H54 (cell line): ENCODE measurements around the gene BHLHA15.
A peak's percentile ranks its signal among the peaks of the same experiment; 100 is the strongest.

Experiments
- DNase-seq: peaks from one replicate; pipeline ENCODE4 v3.0.0; 2011; ENCODE audit warnings: low spot score, mixed read lengths; ENCODE audit not compliant: insufficient read length
- FAIRE-seq: peaks from 3 replicates; lab custom pipeline; 2011; peaks lifted over from hg19 to GRCh38; lab: Jason Lieb, UNC
- POLR2A ChIP-seq: IDR thresholded peaks from 2 replicates; pipeline ENCODE4 v1.6.1; 2011; ENCODE audit warnings: low read depth, mild to moderate bottlenecking, low read length

Gene BHLHA15

DNA sequence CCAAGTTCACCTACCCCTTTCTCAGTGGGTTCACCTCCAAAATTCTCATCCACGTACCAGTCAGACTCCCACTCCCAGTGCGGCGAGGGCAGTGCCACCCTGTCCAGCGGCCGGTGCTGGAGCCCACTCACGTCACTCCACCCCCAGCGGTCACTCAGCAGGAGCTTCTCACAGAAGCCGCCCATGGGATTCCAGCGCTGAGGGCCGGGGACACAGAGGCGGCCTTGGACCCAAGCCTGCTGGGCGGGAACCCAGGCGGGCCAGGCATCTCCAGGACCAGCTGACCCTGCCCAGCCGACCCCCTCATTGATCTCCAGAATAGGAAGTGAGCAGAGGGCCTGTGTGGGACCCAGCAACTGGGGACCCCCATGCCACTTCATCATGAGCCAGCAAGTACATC is 33.6 kb downstream of the BHLHA15 start:
- no peak for TF ChIP-seq POLR2A
- FAIRE-seq = no peak

DNA sequence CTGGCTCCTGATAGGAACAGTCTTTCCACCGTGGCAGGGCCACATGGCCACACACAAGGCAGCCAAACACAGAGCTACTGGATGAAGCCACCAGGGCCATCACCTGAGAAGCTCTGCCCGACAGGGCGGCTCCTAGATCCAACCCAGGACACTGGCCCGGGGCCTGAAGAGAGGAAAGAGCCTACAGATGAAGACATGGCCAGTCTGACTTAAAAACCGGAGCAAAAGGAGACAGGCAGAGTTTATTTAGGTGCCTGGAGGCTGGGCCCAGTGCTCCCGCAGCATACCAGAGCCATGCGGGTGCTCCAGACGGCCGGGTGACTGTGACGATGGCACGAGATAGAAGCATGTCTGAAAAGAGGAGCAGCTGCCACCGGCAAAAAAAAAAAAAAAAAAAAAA is 36.9 kb downstream of the BHLHA15 start:
- no peak for FAIRE-seq
- no peak for DNase-seq
- TF ChIP-seq POLR2A = no peak

More for the DNA sequence above, 33.6 kb downstream of the BHLHA15 start:
- DNase-seq = no peak

GRCh38 chr7:98249106-98249505 is 37.9 kb downstream of the BHLHA15 start:
- FAIRE-seq (no peak), DNase-seq (no peak)
- TF ChIP-seq POLR2A = no peak

DNA sequence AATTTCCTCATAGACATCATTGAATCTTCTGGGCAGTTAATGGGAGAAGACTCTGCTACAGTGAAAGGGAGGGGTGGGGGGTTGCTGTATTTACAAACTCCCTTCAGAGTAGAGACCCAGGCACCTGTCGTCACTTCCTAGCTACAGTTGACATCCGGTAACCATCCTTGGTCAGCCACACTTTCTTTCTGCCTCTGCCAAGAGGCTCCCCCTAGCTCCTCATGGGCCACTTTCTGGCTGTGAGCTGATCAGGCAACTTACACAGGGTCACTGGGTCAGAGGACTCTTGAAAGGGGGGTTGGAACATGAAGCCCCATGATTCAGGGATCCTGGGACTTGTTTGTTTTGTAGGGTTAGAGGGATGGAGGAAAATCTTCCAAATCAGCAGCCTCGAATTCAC is 39.5 kb downstream of the BHLHA15 start:
- TF ChIP-seq POLR2A = no peak
- DNase-seq = no peak
- FAIRE-seq = no peak

DNA sequence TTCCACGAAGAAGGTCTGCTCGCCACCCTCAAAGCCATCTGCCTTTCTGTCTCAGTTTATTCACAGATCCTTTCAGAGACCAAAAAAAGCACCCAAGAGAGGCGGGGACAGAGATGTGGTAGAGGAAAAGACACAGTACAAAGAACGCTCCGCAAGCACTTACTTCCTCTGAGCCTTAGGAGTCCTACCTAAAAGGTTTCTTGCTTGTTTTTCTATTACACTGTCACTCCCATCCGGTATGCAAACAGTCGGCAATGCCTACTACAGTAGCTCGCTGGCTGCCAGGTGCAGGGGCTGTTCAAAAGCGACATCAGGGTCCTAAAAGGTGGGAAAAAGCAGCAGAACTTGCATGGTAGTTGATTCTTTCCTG is 40.0 kb downstream of the BHLHA15 start:
- TF ChIP-seq POLR2A = no peak
- FAIRE-seq (no peak), DNase-seq (no peak)

- peak; percentile 99 for DNase-seq
- TF ChIP-seq POLR2A = peak; percentile 71
- FAIRE-seq = no peak
These were observed 40.6 kb downstream of the BHLHA15 start, which contains the start of gene TECPR1 for GRCh38 chr7:98251601-98252424. TECPR1 (minus strand) TSS chr7:98252232; CDS start chr7:98246146, 6,086 bp downstream.

GRCh38 chr7:98252425-98253054 is 41.3 kb downstream of the BHLHA15 start:
- FAIRE-seq = no peak
- DNase-seq = peak; percentile 26
- no peak for TF ChIP-seq POLR2A

DNA sequence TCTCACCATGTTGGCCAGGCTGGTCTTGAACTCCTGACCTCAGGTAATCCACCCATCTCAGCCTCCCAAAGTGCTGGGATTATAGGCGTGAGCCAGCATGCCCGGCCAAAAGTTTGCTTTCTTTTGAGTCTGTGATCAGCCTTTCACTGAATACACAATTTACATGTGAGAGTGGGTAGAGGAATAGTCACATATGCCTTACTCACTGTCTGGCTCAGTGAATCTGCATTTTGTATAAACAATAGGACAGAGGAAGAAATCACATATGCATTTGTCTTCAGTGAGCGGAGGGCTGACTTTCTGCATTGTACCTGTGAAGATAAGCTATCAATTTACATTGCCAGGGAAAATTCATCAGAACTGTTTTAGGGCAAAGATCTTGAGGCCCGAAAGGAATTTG is 43.3 kb downstream of the BHLHA15 start:
- TF ChIP-seq POLR2A = no peak
- no peak for FAIRE-seq
- no peak for DNase-seq

DNA sequence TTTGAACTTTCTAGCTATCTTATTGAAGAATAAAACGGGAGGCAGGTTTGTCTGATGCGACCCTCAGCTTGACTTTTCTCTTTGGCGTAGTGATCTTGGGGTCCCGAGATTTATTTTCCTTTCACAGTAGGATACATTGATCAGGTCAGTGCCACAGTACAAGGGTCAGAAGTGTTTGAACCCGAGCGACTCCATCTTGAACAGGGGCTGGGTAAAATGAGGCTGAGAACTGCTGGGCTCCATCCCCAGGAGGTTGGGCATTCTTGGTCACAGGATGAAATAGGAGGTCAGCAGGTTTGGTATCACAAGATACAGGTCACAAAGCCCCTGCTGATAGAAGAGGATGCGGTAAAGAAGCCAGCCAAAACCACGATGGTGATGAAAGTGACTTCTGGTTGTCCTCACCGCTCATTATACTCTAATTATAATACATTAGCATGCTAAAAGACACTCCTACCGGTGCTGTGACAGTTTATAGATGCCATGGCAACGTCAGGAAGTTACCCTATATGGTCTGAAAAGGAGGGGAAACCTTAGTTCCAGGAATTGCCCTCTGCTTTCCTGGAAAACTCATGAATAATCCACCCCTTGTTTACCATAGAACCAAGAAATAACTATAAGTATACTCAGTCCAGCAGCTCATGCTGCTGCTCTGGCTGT is 43.8 kb downstream of the BHLHA15 start:
- FAIRE-seq = no peak
- TF ChIP-seq POLR2A = no peak
- no peak for DNase-seq

- FAIRE-seq (no peak), DNase-seq (no peak)
- no peak for TF ChIP-seq POLR2A
These were observed 45.2 kb downstream of the BHLHA15 start for GRCh38 chr7:98256431-98256830.

DNA sequence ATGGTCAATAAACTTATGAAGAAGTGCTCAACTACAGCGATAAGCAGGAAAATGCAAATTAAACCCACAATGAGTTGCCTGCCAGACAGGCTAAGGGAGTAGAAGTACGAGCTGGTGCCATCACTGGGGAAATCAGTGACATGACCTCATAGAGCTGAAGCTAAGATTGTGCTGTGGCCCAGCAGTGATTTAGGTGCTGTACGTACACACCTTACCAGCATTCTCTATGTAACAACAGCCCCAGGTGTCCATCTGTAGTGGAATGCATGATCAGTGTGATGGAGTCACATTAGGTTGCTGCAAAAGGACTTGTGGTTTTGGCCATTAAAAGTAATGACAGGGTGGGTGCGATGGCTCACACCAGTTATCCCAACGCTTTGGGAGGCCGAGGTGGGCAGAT is 46.5 kb downstream of the BHLHA15 start:
- FAIRE-seq (no peak), DNase-seq (no peak)
- TF ChIP-seq POLR2A = no peak
